ENCODE data around the gene HNRNPM.

HNRNPM gene

DNA sequence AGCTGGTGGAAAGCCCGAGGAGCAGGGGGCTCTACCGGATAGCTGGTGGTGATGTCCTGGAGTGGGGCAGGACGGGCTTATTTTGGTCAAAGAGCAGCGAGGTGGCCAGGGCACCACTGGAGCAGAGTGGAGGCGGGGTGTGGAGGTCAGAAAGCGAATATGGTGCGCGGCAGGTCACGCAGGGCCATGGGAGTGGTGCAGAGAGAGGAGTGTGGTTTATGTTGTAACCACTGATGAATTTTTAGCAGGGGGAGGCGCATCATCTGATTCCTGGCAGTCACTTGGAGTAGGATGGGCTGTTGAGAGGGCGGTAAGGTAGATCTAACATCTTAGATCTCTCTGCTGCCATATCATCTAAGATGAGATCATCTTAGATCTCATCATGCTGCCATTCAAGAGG, 70.5 kb downstream of the HNRNPM start:
- peaks cover 55% of the 10 kb centered on the region for H3K4me1 Mint-ChIP-seq (ENCODE audit: low read depth)
- H3K27ac Mint-ChIP-seq: peak overlapping the region; percentile 81
- H3K4me3 Mint-ChIP-seq: peak overlapping the region; percentile 88
- no peaks in the 10 kb centered on the region for H3K27me3 Mint-ChIP-seq
- peaks cover 4% of the 10 kb centered on the region for H3K36me3 Mint-ChIP-seq (ENCODE audit: low read depth)
- H3K9me3 Mint-ChIP-seq: no peaks in the 10 kb centered on the region

DNA sequence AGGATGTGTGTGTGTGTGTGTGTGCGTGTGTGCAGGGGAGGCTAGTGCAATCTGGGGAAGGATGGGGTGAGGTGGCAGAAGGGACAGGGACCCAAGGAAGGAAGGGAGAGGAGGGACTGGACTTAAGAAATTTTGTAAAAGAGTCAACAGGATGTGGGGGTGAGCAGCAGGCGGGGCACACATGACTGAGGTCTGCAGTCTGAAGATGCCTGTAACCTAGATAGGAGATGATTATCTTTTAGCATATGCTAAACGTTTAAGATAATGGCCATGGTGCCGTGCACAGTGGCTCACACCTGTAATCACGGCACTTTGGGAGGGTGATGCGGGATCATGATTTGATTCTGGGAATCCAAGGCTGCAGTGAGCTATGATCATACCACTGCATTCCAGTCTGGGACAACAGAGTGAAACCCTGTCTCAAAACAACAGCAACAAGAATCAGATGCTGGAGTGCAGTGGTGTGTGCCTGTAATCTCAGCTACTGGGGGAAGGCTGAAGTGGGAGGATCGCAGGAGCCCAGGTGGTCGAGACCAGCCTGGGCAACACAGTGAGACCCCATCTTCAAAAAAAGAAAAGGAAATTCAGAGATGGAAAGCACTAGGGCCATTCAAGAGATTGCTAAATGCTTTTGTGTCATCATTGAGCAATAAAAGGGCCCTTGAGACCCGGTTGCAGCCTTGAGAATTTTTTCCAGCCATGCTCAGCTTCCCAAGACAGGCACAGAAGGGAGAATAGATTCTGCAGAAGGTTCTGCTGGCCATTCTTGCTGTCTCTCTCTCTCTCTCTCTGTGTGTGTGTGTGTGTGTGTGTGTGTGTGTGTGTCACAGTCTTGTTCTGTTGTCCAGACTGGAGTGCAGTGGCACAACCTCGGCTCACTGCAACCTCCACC, 73.0 kb downstream of the HNRNPM start:
- Mint-ChIP-seq H3K9me3 (no peaks in the 10 kb centered on the region), H3K27ac (peak overlapping the region; percentile 87), H3K27me3 (no peaks in the 10 kb centered on the region), H3K4me1 (ENCODE audit: low read depth) (peaks cover 45% of the 10 kb centered on the region), H3K4me3 (peak overlapping the region; percentile 60), H3K36me3 (ENCODE audit: low read depth) (no peaks in the 10 kb centered on the region)

DNA sequence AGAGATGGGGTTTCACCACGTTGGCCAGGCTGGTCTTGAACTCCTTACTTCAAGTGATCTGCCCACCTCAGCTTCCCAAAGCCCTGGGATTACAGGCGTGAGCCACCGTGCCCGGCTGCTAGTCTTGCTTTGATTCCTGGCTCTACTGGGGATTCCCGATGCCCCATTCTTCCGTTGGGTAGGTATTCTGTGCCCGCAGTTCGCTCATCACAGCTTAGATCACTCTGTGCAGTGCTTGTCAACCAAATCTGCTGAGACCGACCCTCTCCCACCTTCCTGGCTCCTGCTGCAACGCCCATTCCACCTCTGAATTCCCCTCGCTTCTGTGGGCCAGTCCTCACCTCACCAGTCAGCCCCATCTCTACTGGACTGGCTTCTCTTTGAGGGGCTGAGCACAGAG, 73.8 kb downstream of the HNRNPM start:
- Mint-ChIP-seq H3K4me3 (no peak overlapping the region), H3K9me3 (no peaks in the 10 kb centered on the region), H3K27ac (no peak overlapping the region), H3K27me3 (no peaks in the 10 kb centered on the region), H3K36me3 (ENCODE audit: low read depth) (no peaks in the 10 kb centered on the region), H3K4me1 (ENCODE audit: low read depth) (peaks cover 42% of the 10 kb centered on the region)

DNA sequence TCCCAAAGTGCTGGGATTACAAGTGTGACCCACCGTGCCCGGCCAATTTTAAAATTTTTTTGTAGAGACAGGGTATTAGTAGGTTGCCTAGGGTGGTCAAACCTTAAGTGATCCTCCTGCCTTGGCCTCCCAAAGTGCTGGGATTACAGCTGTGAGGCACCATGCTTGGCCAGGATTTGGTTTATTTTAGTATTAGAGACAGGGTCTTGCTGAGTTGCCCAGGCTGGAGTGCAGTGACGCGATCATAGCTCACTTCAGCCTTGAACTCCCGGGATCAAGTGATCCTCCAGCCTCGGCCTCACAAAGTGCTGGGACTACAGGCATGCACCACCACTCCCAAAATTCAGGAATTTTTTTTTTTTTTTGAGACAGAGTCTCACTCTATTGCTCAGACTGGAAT, 74.6 kb downstream of the HNRNPM start:
- H3K4me1 Mint-ChIP-seq (ENCODE audit: low read depth): peaks cover 37% of the 10 kb centered on the region
- no peaks in the 10 kb centered on the region for H3K36me3 Mint-ChIP-seq (ENCODE audit: low read depth)
- no peaks in the 10 kb centered on the region for H3K9me3 Mint-ChIP-seq
- no peak overlapping the region for H3K27ac Mint-ChIP-seq
- no peak overlapping the region for H3K4me3 Mint-ChIP-seq
- H3K27me3 Mint-ChIP-seq: no peaks in the 10 kb centered on the region

DNA sequence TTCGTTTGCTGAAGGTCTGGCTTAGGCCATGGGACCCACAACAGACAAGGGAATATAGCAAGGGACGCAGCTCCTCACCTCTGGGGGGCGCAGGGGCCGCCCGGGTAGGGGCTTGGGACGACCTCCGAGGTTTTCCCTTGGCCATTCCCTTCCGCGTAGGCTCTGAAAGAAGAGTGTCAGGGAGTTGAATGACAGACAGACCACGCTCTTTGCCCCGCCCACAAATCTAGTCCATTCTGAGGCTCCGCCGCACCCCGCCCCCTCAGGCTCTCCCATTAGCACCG, 80.6 kb downstream of the HNRNPM start:
- H3K36me3 Mint-ChIP-seq (ENCODE audit: low read depth): peaks cover 21% of the 10 kb centered on the region
- H3K4me1 Mint-ChIP-seq (ENCODE audit: low read depth): peaks cover 7% of the 10 kb centered on the region
- H3K27ac Mint-ChIP-seq: no peak overlapping the region
- H3K4me3 Mint-ChIP-seq: no peak overlapping the region
- H3K9me3 Mint-ChIP-seq: no peaks in the 10 kb centered on the region
- H3K27me3 Mint-ChIP-seq: no peaks in the 10 kb centered on the region

DNA sequence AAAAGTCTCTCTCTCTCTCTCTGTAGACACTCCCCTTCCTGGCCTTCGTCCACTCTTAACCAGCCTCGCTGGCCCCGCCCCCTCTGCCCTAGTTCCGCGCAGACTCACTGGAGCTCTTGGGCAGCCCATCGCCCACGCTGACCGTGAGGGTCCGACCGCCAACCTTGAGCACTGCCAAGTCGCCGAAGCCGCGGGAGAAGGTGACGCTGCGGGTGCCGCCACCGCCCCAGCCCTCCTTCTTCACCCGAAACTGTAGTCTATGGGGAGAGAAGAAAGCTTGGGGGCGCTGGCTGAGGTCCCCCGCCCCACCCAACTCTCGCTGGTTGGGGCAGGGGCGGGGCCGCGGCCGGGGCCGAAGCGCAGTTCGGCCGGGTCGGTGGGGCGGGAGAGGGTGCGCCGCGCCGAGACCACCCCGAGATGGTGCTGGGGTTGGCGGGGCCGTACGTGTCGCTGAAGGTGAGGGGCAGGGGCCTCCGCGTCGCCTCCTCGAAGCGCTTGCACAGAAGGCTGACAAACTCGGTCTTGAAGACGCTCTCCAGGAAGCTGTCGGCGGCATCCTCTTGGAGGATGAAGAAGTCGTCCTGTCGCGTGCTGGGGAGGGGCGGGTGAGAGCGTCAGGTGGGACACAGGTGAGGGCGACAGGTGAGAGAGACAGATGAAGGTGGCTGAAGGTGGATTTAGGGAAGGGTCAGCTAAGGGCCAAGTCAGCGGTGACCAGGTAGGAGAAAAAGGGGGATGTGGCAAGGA, 81.7 kb downstream of the HNRNPM start:
- Mint-ChIP-seq H3K36me3 (ENCODE audit: low read depth) (peaks cover 21% of the 10 kb centered on the region), H3K4me1 (ENCODE audit: low read depth) (peaks cover 7% of the 10 kb centered on the region), H3K27me3 (no peaks in the 10 kb centered on the region), H3K4me3 (no peak overlapping the region), H3K27ac (no peak overlapping the region), H3K9me3 (no peaks in the 10 kb centered on the region)

DNA sequence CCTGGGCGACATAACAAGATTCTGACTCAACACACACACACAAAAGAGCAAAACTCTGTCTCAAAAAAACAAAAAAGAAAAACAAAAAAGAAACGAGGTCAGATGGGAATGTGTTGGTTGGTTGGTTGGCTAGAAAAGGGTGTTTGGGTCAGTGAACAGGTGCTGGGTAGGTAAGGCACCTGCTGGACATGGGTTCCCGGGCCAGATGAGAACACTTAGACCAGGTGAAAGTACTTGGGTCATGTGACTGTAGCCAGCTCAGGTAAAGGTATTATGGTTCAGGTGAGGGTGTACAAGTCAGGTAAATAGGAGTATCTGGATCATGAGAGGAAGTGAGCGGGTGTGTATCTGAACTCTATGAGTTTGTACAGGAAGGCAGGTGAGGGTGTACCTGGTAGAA, 83.7 kb downstream of the HNRNPM start:
- H3K4me3 Mint-ChIP-seq: no peak overlapping the region
- H3K36me3 Mint-ChIP-seq (ENCODE audit: low read depth): peaks cover 21% of the 10 kb centered on the region
- H3K27ac Mint-ChIP-seq: no peak overlapping the region
- H3K9me3 Mint-ChIP-seq: no peaks in the 10 kb centered on the region
- H3K27me3 Mint-ChIP-seq: no peaks in the 10 kb centered on the region
- peaks cover 7% of the 10 kb centered on the region for H3K4me1 Mint-ChIP-seq (ENCODE audit: low read depth)

DNA sequence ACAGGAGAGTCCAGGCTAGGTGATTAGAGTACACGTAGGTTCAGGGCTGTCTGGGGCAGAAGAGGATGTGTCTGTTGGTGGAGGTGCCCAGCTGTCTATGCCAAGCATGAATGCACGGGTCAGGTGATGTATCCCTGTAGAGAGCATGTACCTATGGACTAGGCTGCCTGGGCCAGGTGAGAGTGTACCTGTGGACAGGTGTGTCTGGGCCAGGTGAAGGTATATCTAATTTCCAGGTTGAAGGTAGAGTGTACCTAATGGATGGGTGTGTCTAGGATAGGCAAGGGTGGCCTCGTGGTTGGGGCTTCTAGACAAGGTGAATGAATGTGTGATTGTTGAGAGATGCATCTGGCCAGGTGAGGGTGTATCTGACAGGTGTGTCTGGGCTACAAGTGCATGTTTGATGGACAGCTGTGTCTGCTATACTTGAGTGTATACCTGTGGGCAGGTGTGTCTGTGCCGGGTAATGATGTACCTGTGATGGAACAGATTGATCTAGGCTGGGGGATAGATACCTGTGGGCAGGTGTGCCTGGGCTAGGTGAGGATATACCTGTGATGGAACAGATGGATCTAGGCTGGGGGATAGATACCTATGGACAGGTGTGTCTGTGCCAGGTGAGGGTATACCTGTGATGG, 84.7 kb downstream of the HNRNPM start:
- Mint-ChIP-seq H3K27ac (no peak overlapping the region), H3K36me3 (ENCODE audit: low read depth) (peaks cover 20% of the 10 kb centered on the region), H3K4me1 (ENCODE audit: low read depth) (peaks cover 7% of the 10 kb centered on the region), H3K27me3 (no peaks in the 10 kb centered on the region), H3K9me3 (no peaks in the 10 kb centered on the region), H3K4me3 (no peak overlapping the region)

DNA sequence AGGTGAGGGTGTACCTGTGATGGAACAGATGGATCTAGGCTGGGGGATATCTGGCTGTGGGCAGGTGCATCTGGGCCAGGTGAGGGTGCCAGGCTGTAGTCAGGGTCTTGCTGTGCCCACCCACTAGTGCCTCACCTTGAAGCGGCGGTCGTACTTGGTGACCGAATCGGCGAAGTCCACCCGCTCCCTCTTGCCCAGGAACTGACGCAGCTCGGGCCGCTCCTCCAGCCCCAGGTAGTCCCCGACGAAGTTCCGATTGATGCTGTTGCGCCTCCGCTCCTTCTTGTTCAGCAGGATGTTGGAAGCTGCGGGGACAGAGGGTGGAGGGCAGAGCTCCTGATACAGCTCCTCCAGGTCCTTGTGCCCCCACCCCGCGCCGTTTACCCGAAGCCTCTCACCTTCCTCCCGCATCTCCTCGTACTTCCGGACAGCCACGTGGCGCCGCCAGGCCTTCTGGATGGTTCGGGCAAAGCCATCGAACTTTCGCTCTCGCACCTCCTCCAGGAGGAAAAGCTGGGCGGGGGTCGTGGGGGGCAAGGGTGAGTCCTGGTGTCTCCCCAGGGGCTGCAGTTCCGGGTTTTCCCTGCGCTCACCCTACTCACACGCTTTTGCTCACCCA, 85.4 kb downstream of the HNRNPM start:
- peaks cover 18% of the 10 kb centered on the region for H3K36me3 Mint-ChIP-seq (ENCODE audit: low read depth)
- H3K9me3 Mint-ChIP-seq: no peaks in the 10 kb centered on the region
- no peak overlapping the region for H3K4me3 Mint-ChIP-seq
- peaks cover 7% of the 10 kb centered on the region for H3K4me1 Mint-ChIP-seq (ENCODE audit: low read depth)
- H3K27me3 Mint-ChIP-seq: no peaks in the 10 kb centered on the region
- H3K27ac Mint-ChIP-seq: no peak overlapping the region

DNA sequence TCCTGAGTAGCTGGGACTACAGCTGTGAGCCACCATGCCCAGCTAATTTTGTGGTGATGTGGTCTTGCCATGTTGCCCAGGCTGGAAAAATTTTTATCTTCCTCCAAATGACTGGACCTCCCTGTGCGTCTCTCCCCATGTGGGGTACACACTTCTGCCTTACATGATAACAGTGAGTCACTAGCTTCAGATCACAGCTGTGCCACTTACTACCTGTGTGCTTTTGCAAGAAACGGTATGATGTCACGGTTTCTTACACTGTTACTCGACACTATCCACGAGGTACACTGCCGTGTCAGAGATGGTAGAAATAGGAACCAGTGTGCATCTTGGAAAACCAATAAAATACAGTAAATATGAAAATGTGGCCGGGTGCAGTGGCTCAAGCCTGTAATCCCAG, 86.7 kb downstream of the HNRNPM start:
- Mint-ChIP-seq H3K4me1 (ENCODE audit: low read depth) (peaks cover 7% of the 10 kb centered on the region), H3K27me3 (no peaks in the 10 kb centered on the region), H3K9me3 (no peaks in the 10 kb centered on the region), H3K36me3 (ENCODE audit: low read depth) (peaks cover 22% of the 10 kb centered on the region), H3K27ac (no peak overlapping the region), H3K4me3 (no peak overlapping the region)

DNA sequence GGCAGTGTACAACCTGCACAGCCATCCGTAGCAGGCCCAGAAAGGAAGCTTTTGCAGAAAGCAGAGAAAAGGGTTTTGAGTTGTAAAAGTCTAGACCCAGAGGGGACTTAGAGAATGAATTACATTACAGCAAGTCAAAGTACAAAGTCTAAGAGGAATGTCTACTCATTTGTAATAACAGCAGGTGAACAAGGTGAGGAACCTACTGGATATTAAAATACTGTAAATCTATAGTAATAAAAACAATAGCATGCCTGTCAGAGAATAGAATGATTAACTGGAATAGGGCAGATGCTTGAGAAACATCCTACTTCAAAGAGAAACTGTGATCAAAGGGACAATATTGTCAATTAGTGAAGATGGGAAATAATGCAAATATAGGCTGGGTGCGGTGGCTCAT, 87.5 kb downstream of the HNRNPM start:
- Mint-ChIP-seq H3K36me3 (ENCODE audit: low read depth) (peaks cover 22% of the 10 kb centered on the region), H3K27ac (no peak overlapping the region), H3K4me3 (no peak overlapping the region), H3K4me1 (ENCODE audit: low read depth) (peaks cover 7% of the 10 kb centered on the region), H3K27me3 (no peaks in the 10 kb centered on the region), H3K9me3 (no peaks in the 10 kb centered on the region)

DNA sequence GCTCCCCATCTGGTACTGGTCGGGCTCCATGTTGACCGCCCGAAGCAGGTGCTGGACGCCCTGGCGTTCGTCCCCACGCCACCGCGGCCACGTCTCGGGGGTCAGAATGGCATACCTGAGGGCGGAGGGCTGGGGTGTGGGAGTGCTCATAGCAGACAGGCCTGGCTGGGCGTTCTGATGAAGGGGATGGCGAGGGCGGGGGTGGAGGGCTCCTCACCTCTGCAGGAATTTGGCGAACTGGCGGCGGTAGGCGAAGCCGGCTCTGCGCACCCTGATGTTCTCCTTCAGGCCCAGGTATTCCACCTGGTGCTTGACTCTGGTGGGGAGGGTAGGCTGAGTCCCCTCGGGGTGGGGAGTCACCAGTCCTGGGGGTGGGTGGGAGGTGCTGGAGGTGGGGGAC, 91.5 kb downstream of the HNRNPM start:
- Mint-ChIP-seq H3K4me1 (ENCODE audit: low read depth) (no peaks in the 10 kb centered on the region), H3K36me3 (ENCODE audit: low read depth) (peaks cover 5% of the 10 kb centered on the region), H3K27ac (peak overlapping the region; percentile 24), H3K4me3 (no peak overlapping the region), H3K27me3 (no peaks in the 10 kb centered on the region), H3K9me3 (no peaks in the 10 kb centered on the region)

DNA sequence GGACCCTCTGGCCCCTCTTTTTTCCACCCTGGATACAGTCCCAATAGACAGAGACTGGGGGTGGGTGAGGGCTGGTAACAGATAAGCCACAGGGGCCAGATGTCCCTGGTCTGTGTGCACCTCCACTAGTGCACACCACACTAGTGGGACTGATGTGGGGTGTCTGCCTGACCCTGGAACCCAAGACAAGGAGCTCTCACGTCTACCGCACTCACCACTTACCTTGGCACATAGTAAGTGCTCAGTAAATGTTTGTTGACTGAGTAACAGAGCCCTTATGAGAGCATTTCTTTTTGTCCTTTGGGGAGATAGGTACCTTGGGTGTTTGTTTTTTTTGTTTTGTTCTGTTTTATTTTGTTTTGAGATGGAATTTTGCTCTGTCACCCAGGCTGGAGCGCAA, 92.3 kb downstream of the HNRNPM start:
- H3K9me3 Mint-ChIP-seq: no peaks in the 10 kb centered on the region
- no peak overlapping the region for H3K27ac Mint-ChIP-seq
- no peak overlapping the region for H3K4me3 Mint-ChIP-seq
- H3K36me3 Mint-ChIP-seq (ENCODE audit: low read depth): peaks cover 5% of the 10 kb centered on the region
- no peaks in the 10 kb centered on the region for H3K4me1 Mint-ChIP-seq (ENCODE audit: low read depth)
- H3K27me3 Mint-ChIP-seq: no peaks in the 10 kb centered on the region
